ENCODE results near the gene BCDIN3D.

DNA sequence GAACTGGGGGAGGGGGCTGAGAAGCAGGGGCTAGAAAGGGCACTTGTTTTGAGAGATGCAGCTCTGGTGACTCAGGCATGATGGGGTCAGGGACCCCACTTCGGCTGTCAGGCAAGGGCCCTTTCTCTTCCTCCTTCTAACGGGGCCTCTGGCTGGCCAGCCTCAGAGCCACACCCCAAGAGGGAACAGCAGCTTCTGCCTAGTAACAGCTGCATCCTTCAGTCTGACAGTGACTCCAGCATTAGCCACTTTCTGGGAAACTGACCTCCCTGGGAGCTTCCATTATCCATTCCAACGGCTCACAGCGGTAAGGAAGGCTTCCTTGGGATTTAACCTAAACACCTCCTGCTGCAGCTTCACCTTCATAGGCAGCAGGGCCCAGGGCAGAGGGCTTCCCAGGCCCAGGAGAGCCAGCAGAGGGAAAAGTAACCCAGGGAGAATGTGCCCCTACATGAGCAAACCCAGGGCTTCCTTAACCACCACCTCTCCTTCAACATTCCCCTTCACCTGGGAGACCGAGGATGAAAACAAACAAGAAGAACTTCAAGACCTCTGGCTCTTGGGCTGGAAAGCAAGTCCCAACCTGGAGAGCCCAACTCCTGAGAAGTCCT lies 17.4 kb downstream of the BCDIN3D start:
- TF ChIP-seq KLF5 (IDR thresholded peaks at IDR 0.05; ENCODE audit: partially characterized antibody) = no peak
- TF ChIP-seq JUND (IDR thresholded peaks at IDR 0.05; ENCODE audit: low read depth, low read length) = no peak
- TF ChIP-seq TAF1 (IDR thresholded peaks at IDR 0.05; ENCODE audit: borderline replicate concordance, low read depth, low read length) = no peak
- TF ChIP-seq, protein P1, sequence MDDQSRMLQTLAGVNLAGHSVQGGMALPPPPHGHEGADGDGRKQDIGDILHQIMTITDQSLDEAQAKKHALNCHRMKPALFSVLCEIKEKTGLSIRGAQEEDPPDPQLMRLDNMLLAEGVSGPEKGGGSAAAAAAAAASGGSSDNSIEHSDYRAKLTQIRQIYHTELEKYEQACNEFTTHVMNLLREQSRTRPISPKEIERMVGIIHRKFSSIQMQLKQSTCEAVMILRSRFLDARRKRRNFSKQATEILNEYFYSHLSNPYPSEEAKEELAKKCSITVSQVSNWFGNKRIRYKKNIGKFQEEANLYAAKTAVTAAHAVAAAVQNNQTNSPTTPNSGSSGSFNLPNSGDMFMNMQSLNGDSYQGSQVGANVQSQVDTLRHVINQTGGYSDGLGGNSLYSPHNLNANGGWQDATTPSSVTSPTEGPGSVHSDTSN (IDR thresholded peaks at IDR 0.05; ENCODE audit: insufficient replicate concordance, low read depth, low read length) = no peak
- no peak for TF ChIP-seq POLR2AphosphoS5 (IDR thresholded peaks at IDR 0.05; ENCODE audit: low read length)
- TF ChIP-seq ZNF217 (IDR thresholded peaks at IDR 0.05) = no peak
- no peak for TF ChIP-seq EZH2 (IDR thresholded peaks at IDR 0.05; ENCODE audit: borderline replicate concordance, control insufficient read depth, low read depth, low read length)
- TF ChIP-seq POLR2A (IDR thresholded peaks at IDR 0.05; ENCODE audit: low read depth, low read length) = no peak
- TF ChIP-seq CREM (IDR thresholded peaks at IDR 0.05; ENCODE audit: low read depth) = no peak
- TF ChIP-seq PAX5 (IDR thresholded peaks at IDR 0.05; ENCODE audit: borderline replicate concordance, low read depth, low read length) = no peak
- TF ChIP-seq BHLHE40 (IDR thresholded peaks at IDR 0.05; ENCODE audit: borderline replicate concordance in 1 of 2, low read depth in 2 of 2, low read length in 1 of 2) = no peak
- TF ChIP-seq, protein P2, sequence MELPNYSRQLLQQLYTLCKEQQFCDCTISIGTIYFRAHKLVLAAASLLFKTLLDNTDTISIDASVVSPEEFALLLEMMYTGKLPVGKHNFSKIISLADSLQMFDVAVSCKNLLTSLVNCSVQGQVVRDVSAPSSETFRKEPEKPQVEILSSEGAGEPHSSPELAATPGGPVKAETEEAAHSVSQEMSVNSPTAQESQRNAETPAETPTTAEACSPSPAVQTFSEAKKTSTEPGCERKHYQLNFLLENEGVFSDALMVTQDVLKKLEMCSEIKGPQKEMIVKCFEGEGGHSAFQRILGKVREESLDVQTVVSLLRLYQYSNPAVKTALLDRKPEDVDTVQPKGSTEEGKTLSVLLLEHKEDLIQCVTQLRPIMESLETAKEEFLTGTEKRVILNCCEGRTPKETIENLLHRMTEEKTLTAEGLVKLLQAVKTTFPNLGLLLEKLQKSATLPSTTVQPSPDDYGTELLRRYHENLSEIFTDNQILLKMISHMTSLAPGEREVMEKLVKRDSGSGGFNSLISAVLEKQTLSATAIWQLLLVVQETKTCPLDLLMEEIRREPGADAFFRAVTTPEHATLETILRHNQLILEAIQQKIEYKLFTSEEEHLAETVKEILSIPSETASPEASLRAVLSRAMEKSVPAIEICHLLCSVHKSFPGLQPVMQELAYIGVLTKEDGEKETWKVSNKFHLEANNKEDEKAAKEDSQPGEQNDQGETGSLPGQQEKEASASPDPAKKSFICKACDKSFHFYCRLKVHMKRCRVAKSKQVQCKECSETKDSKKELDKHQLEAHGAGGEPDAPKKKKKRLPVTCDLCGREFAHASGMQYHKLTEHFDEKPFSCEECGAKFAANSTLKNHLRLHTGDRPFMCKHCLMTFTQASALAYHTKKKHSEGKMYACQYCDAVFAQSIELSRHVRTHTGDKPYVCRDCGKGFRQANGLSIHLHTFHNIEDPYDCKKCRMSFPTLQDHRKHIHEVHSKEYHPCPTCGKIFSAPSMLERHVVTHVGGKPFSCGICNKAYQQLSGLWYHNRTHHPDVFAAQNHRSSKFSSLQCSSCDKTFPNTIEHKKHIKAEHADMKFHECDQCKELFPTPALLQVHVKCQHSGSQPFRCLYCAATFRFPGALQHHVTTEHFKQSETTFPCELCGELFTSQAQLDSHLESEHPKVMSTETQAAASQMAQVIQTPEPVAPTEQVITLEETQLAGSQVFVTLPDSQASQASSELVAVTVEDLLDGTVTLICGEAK (IDR thresholded peaks at IDR 0.05; ENCODE audit: borderline replicate concordance) = no peak
